Naive B cell (primary cell): ENCODE measurements around the gene EN2. TPM values are rescaled to one million over a fixed set of nuclear protein-coding genes. Genes with fewer than 3 reads are reported as not detected.

Experiments
- ATAC-seq, 2 donors: fragments of 150-1000 bp; cut with Tn5 transposase; 2 replicates each; pipeline ENCODE4 v1.10.0; 2021; ENCODE audit warnings: low read depth in 2 of 2, mild to moderate bottlenecking in 2 of 2, moderate library complexity in 2 of 2
- DNase-seq: peaks from one replicate; pipeline ENCODE4 v3.0.0; 2022
- H3K27ac Mint-ChIP-seq, 6 donors: one replicate each; pipeline ENCODE4 v1.8.0; 2020 to 2022; ENCODE audit warnings: mild to moderate bottlenecking in 6 of 6, mixed read lengths in 6 of 6, moderate library complexity in 5 of 6, inconsistent platforms in 2 of 6
- H3K27me3 Mint-ChIP-seq, 3 donors: one replicate each; pipeline ENCODE4 v1.8.0; 2021 to 2022; ENCODE audit warnings: mixed read lengths in 3 of 3, mild to moderate bottlenecking in 1 of 3
- H3K36me3 Mint-ChIP-seq, 2 donors: one replicate each; pipeline ENCODE4 v1.8.0; 2020 to 2022; ENCODE audit warnings: mixed read lengths in 2 of 2, inconsistent platforms in 1 of 2, mild to moderate bottlenecking in 1 of 2
- H3K4me1 Mint-ChIP-seq, 3 donors: one replicate each; pipeline ENCODE4 v1.8.0; 2020 to 2022; ENCODE audit warnings: mixed read lengths in 3 of 3, inconsistent platforms in 1 of 3, mild to moderate bottlenecking in 1 of 3, moderate library complexity in 1 of 3
- H3K4me3 Mint-ChIP-seq, 8 donors: one replicate each; pipeline ENCODE4 v1.8.0; 2020 to 2022; ENCODE audit warnings: mild to moderate bottlenecking in 8 of 8, mixed read lengths in 8 of 8, moderate library complexity in 8 of 8, inconsistent platforms in 2 of 8
- H3K9me3 Mint-ChIP-seq, 7 donors: one replicate each; pipeline ENCODE4 v1.8.0; 2020 to 2022; ENCODE audit warnings: mixed read lengths in 7 of 7, mild to moderate bottlenecking in 5 of 7, inconsistent platforms in 2 of 7, moderate library complexity in 1 of 7
- polyA plus RNA-seq, 6 donors: library from polyadenylated mRNA; unstranded; fragments of 300-500 nt; fragmentation: Illumina TruSeq; gene quantifications; one replicate each; pipeline ENCODE4 v1.2.3, GENCODE V29; 2021; ENCODE audit warnings: low read depth in 6 of 6

EN2 gene
- polyA plus RNA-seq = not detected

GRCh38 chr7:155458111-155458877, at the start of gene EN2:
Gene EN2 (plus strand): TSS chr7:155458129. CDS start chr7:155458378, 249 bp downstream.
- peaks cover 0 to 9% (median 0%) of the 10 kb centered on the region in 7 donors for H3K9me3 Mint-ChIP-seq
- H3K36me3 Mint-ChIP-seq = peaks cover 0 to 8% of the 10 kb centered on the region in 2 donors
- peaks cover 51 to 84% (median 81%) of the 10 kb centered on the region in 3 donors for H3K27me3 Mint-ChIP-seq
- H3K4me3 Mint-ChIP-seq = peak within 1 kb of the TSS; percentile 73 to 90 (median 81)
- ATAC-seq (peak; percentile 20), DNase-seq (no peak)
- peak within 1 kb of the TSS in 3 of 6 donors; percentile 68 to 80 (median 69) for H3K27ac Mint-ChIP-seq
- peaks cover 29 to 43% (median 31%) of the 10 kb centered on the region in 3 donors for H3K4me1 Mint-ChIP-seq

GRCh38 chr7:155408651-155409586, 49.0 kb upstream of the EN2 start:
- DNase-seq (no peak), ATAC-seq (no peak)
- H3K36me3 Mint-ChIP-seq = peaks cover 0 to 8% of the 10 kb centered on the region in 2 donors
- no peak overlapping the region for H3K4me3 Mint-ChIP-seq
- peaks cover 23 to 70% (median 58%) of the 10 kb centered on the region in 3 donors for H3K27me3 Mint-ChIP-seq
- peaks cover 0 to 8% (median 8%) of the 10 kb centered on the region in 3 donors for H3K4me1 Mint-ChIP-seq
- peaks cover 0 to 2% (median 0%) of the 10 kb centered on the region in 7 donors for H3K9me3 Mint-ChIP-seq
- peak overlapping the region in 1 of 6 donors; percentile 39 for H3K27ac Mint-ChIP-seq

GRCh38 chr7:155409980-155410379, 47.9 kb upstream of the EN2 start:
- peaks cover 0 to 2% (median 0%) of the 10 kb centered on the region in 7 donors for H3K9me3 Mint-ChIP-seq
- H3K27me3 Mint-ChIP-seq = peaks cover 23 to 60% (median 58%) of the 10 kb centered on the region in 3 donors
- no peak overlapping the region for H3K4me3 Mint-ChIP-seq
- H3K36me3 Mint-ChIP-seq = peaks cover 0 to 8% of the 10 kb centered on the region in 2 donors
- H3K27ac Mint-ChIP-seq = no peak overlapping the region
- DNase-seq (no peak), ATAC-seq (no peak)
- peaks cover 0 to 8% (median 8%) of the 10 kb centered on the region in 3 donors for H3K4me1 Mint-ChIP-seq

- H3K4me1 Mint-ChIP-seq = peaks cover 0 to 8% (median 8%) of the 10 kb centered on the region in 3 donors
- H3K27me3 Mint-ChIP-seq = peaks cover 20 to 58% (median 56%) of the 10 kb centered on the region in 3 donors
- no peak overlapping the region for H3K4me3 Mint-ChIP-seq
- ATAC-seq = no peak
- H3K27ac Mint-ChIP-seq = no peak overlapping the region
- H3K9me3 Mint-ChIP-seq = peaks cover 0 to 2% (median 0%) of the 10 kb centered on the region in 7 donors
- DNase-seq = no peak
- H3K36me3 Mint-ChIP-seq = peaks cover 0 to 8% of the 10 kb centered on the region in 2 donors
Measured at GRCh38 chr7:155410431-155410830, 47.5 kb upstream of the EN2 start.

- ATAC-seq (no peak), DNase-seq (no peak)
- Mint-ChIP-seq H3K36me3 (no peaks in the 10 kb centered on the region), H3K4me1 (peaks cover 0 to 8% (median 8%) of the 10 kb centered on the region in 3 donors), H3K27me3 (peaks cover 22 to 49% (median 45%) of the 10 kb centered on the region in 3 donors), H3K27ac (peak overlapping the region in 1 of 6 donors; percentile 28), H3K9me3 (peaks cover 0 to 2% (median 0%) of the 10 kb centered on the region in 7 donors), H3K4me3 (no peak overlapping the region)
Measured at GRCh38 chr7:155411718-155412415, 46.1 kb upstream of the EN2 start.

GRCh38 chr7:155412416-155413253, 45.3 kb upstream of the EN2 start:
- DNase-seq (peak; percentile 14), ATAC-seq (peak; percentile 37 to 40)
- H3K27me3 Mint-ChIP-seq = peaks cover 22 to 56% (median 52%) of the 10 kb centered on the region in 3 donors
- no peak overlapping the region for H3K27ac Mint-ChIP-seq
- peaks cover 0 to 8% (median 8%) of the 10 kb centered on the region in 3 donors for H3K4me1 Mint-ChIP-seq
- no peaks in the 10 kb centered on the region for H3K36me3 Mint-ChIP-seq
- H3K4me3 Mint-ChIP-seq = no peak overlapping the region
- H3K9me3 Mint-ChIP-seq = peaks cover 0 to 2% (median 0%) of the 10 kb centered on the region in 7 donors

GRCh38 chr7:155414547-155415492, 43.1 kb upstream of the EN2 start:
- H3K4me3 Mint-ChIP-seq = no peak overlapping the region
- H3K4me1 Mint-ChIP-seq = peaks cover 0 to 8% (median 6%) of the 10 kb centered on the region in 3 donors
- H3K9me3 Mint-ChIP-seq = peaks cover 0 to 4% (median 0%) of the 10 kb centered on the region in 7 donors
- H3K27me3 Mint-ChIP-seq = peaks cover 25 to 62% (median 61%) of the 10 kb centered on the region in 3 donors
- ATAC-seq = no peak
- H3K36me3 Mint-ChIP-seq = no peaks in the 10 kb centered on the region
- no peak overlapping the region for H3K27ac Mint-ChIP-seq
- no peak for DNase-seq

GRCh38 chr7:155416646-155417380, 41.1 kb upstream of the EN2 start:
- no peaks in the 10 kb centered on the region for H3K36me3 Mint-ChIP-seq
- no peak overlapping the region for H3K4me3 Mint-ChIP-seq
- peaks cover 0 to 8% (median 4%) of the 10 kb centered on the region in 3 donors for H3K4me1 Mint-ChIP-seq
- peaks cover 24 to 59% (median 58%) of the 10 kb centered on the region in 3 donors for H3K27me3 Mint-ChIP-seq
- H3K9me3 Mint-ChIP-seq = peaks cover 0 to 9% (median 0%) of the 10 kb centered on the region in 7 donors
- DNase-seq (no peak), ATAC-seq (no peak)
- H3K27ac Mint-ChIP-seq = no peak overlapping the region

- no peak overlapping the region for H3K27ac Mint-ChIP-seq
- H3K4me1 Mint-ChIP-seq = no peaks in the 10 kb centered on the region
- no peak overlapping the region for H3K4me3 Mint-ChIP-seq
- no peaks in the 10 kb centered on the region for H3K36me3 Mint-ChIP-seq
- peaks cover 22 to 59% (median 55%) of the 10 kb centered on the region in 3 donors for H3K27me3 Mint-ChIP-seq
- no peak for DNase-seq
- ATAC-seq = no peak
- peaks cover 0 to 9% (median 0%) of the 10 kb centered on the region in 7 donors for H3K9me3 Mint-ChIP-seq
Measured at GRCh38 chr7:155418304-155418703, 39.6 kb upstream of the EN2 start.

- ATAC-seq (no peak), DNase-seq (no peak)
- H3K4me3 Mint-ChIP-seq = no peak overlapping the region
- no peaks in the 10 kb centered on the region for H3K36me3 Mint-ChIP-seq
- H3K9me3 Mint-ChIP-seq = peaks cover 0 to 9% (median 0%) of the 10 kb centered on the region in 7 donors
- H3K27me3 Mint-ChIP-seq = peaks cover 22 to 64% (median 58%) of the 10 kb centered on the region in 3 donors
- H3K27ac Mint-ChIP-seq = no peak overlapping the region
- H3K4me1 Mint-ChIP-seq = no peaks in the 10 kb centered on the region
Measured at GRCh38 chr7:155418941-155419755, 38.8 kb upstream of the EN2 start.
